B cell (primary cell): ENCODE results near the gene WDR19. TPM values are rescaled to one million over a fixed set of nuclear protein-coding genes. Genes with fewer than 3 reads are reported as not detected.

Source experiments
- ATAC-seq: fragments of 200-7000 bp; cut with Tn5 transposase; one replicate; pipeline ENCODE4 v1.10.0; 2021; ENCODE audit warnings: low read depth, mild to moderate bottlenecking, moderate number of reproducible peaks, moderate library complexity
- CTCF ChIA-PET: fragments of 350-600 bp; sonication (Branson Sonifier 250); formaldehyde crosslinking; loops from one replicate; lab custom pipeline; 2021; ENCODE audit warnings: antibody characterized with exemption, inconsistent platforms; lab: Charles Lee
- POLR2A ChIA-PET: fragments of 350-600 bp; sonication (Branson Sonifier 250); formaldehyde crosslinking; loops from one replicate; lab custom pipeline; 2021; ENCODE audit warnings: antibody characterized with exemption; lab: Charles Lee
- DNase-seq: peaks from one replicate; pipeline ENCODE4 v3.0.0; 2013
- H2AFZ ChIP-seq: 2 replicates; pipeline ENCODE4 v1.6.1; 2012; ENCODE audit warnings: mild to moderate bottlenecking, low read depth, low read length; ENCODE audit not compliant: insufficient read depth, poor library complexity, severe bottlenecking
- H3K27ac ChIP-seq, 2 donors: 1 replicate in 1 of 2; 2 replicates in 1 of 2; pipeline ENCODE4 v1.5.1; 2012 to 2013; ENCODE audit warnings: low read length in 2 of 2, mild to moderate bottlenecking in 2 of 2, moderate library complexity in 1 of 2
- H3K27me3 ChIP-seq, 4 experiments: fragments of 200-600 bp in 1 of 4; sonication (generic) in 1 of 4; replicated peaks in 1 of 4; 1 replicate in 2 of 4; 2 replicates in 2 of 4; pipeline versions ENCODE4 v1.6.1 to v1.7.0; 2013 to 2016; ENCODE audit warnings: low read length in 3 of 4, mild to moderate bottlenecking in 2 of 4, mixed read lengths in 1 of 4, moderate library complexity in 1 of 4; ENCODE audit not compliant: insufficient read depth in 4 of 4, control insufficient read depth in 3 of 4; ENCODE audit errors: control extremely low read depth in 1 of 4
- H3K36me3 ChIP-seq, 2 experiments: replicated peaks in 1 of 2; 1 replicate in 1 of 2; 2 replicates in 1 of 2; pipeline versions ENCODE4 v1.6.1 to v1.7.1; 2013; ENCODE audit warnings: low read length in 1 of 2; ENCODE audit not compliant: insufficient read depth in 2 of 2, control insufficient read depth in 1 of 2; ENCODE audit errors: control extremely low read depth in 1 of 2, extremely low read depth in 1 of 2
- H3K4me1 ChIP-seq, 2 donors: fragments of 200-600 bp in 1 of 2; sonication (generic) in 1 of 2; 1 replicate in 1 of 2; 2 replicates in 1 of 2; pipeline versions ENCODE4 v1.5.1 to v1.6.1; 2013 to 2017; ENCODE audit warnings: low read length in 2 of 2; ENCODE audit not compliant: control insufficient read depth in 2 of 2, insufficient read depth in 2 of 2
- H3K4me2 ChIP-seq: replicated peaks from 2 replicates; pipeline ENCODE3; 2012; ENCODE audit warnings: mild to moderate bottlenecking, low read depth, low read length; ENCODE audit not compliant: poor library complexity, severe bottlenecking
- H3K4me3 ChIP-seq, 5 experiments: fragments of 200-600 bp in 1 of 5; sonication (generic) in 1 of 5; 1 replicate in 3 of 5; 2 replicates in 2 of 5; pipeline versions ENCODE4 v1.5.1 to v1.7.0; 2011 to 2016; ENCODE audit warnings: low read length in 4 of 5, mild to moderate bottlenecking in 4 of 5, low read depth in 2 of 5, control low read depth in 1 of 5, moderate library complexity in 1 of 5; ENCODE audit not compliant: insufficient read depth in 1 of 5; ENCODE audit errors: control extremely low read depth in 1 of 5, extremely low read depth in 1 of 5
- H3K79me2 ChIP-seq: fragments of 200-600 bp; sonication (generic); one replicate; pipeline ENCODE4 v1.6.0; 2016; ENCODE audit warnings: low read length; ENCODE audit not compliant: control insufficient read depth, insufficient read depth
- H3K9ac ChIP-seq: fragments of 200-600 bp; sonication (generic); 2 replicates; pipeline ENCODE4 v1.6.1; 2017; ENCODE audit warnings: mild to moderate bottlenecking, low read length, moderate library complexity
- H3K9me3 ChIP-seq, 3 donors: one replicate each; pipeline versions ENCODE4 v1.6.1 to v1.7.1; 2013; ENCODE audit warnings: low read length in 2 of 3; ENCODE audit not compliant: control insufficient read depth in 2 of 3, insufficient read depth in 1 of 3; ENCODE audit errors: control extremely low read depth in 1 of 3
- H4K20me1 ChIP-seq: 2 replicates; pipeline ENCODE4 v1.6.0; 2012; ENCODE audit warnings: mild to moderate bottlenecking, low read length; ENCODE audit not compliant: insufficient read depth, control insufficient read depth, poor library complexity, severe bottlenecking
- H3K27ac Mint-ChIP-seq: one replicate; pipeline ENCODE4 v1.8.0; 2021; ENCODE audit warnings: mixed read lengths
- H3K27me3 Mint-ChIP-seq: one replicate; pipeline ENCODE4 v1.8.0; 2021; ENCODE audit warnings: mixed read lengths
- H3K4me1 Mint-ChIP-seq: one replicate; pipeline ENCODE4 v1.8.0; 2021; ENCODE audit warnings: mixed read lengths
- H3K4me3 Mint-ChIP-seq: one replicate; pipeline ENCODE4 v1.8.0; 2021; ENCODE audit warnings: mixed read lengths
- H3K9me3 Mint-ChIP-seq: one replicate; pipeline ENCODE4 v1.8.0; 2022; ENCODE audit warnings: mixed read lengths; ENCODE audit not compliant: insufficient read depth
- CTCF ChIP-seq: fragments of 200-600 bp; IDR thresholded peaks from one replicate; pipeline ENCODE4 v1.8.0; 2022; ENCODE audit warnings: antibody characterized with exemption, mild to moderate bottlenecking
- EZH2 ChIP-seq: IDR thresholded peaks from 2 replicates; pipeline ENCODE4 v1.6.1; 2012; ENCODE audit warnings: borderline replicate concordance, low read depth, mild to moderate bottlenecking, moderate library complexity, low read length; ENCODE audit not compliant: insufficient read depth, poor library complexity, severe bottlenecking
- WGBS: methylation state at CpG from one replicate; pipeline ENCODE4 v1.1.5; 2013; ENCODE audit warnings: missing lambda C conversion rate; ENCODE audit not compliant: insufficient coverage; 5-methylcytosine and 5-hydroxymethylcytosine counted together
- intact Hi-C: fragments of 100-400 bp; cut with micrococcal nuclease; formaldehyde crosslinking; loops from one replicate; pipeline ENCODE4 v1.10.0; 2022
- polyA plus RNA-seq: library from polyadenylated mRNA; depleted of rRNA; stranded (reverse); fragments of >200 nt; gene quantifications from 2 replicates; pipeline ENCODE4 v1.2.3, GENCODE V29; 2012
- total RNA-seq, 2 donors: library from RNA; stranded (reverse); fragments of 120-200 nt in 1 of 2; gene quantifications; 1 replicate in 1 of 2; 2 replicates in 1 of 2; pipeline versions ENCODE4 v1.2.3 to v1.2.4, GENCODE V29; 2013 to 2022

The WDR19 gene
- total and polyA plus RNA-seq, 2 donors (not counting 1 experiment from before 2014, with no cell fraction given) = 35.1 to 79.8 TPM

DNA sequence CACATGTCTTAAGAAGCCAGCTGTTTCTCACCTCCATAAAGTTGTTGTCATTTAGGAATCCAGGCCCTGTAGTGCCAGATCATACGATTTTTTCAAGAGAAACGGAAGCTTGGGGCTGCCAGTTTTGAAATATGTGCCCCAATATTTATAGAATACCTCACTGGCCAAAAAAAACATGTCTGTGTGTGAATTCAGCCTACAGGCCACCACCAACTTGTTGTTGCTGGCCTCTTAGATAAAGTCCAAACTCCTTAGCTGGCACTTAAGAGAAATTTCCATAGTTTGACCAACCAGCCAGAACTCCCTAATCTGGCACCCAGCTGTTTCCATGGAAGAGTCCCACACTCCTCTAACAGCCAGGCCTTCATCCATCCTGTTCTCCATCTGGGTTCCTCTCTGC, 74.1 kb downstream of the WDR19 start:
- Histone ChIP-seq H3K9me3 (no peaks in the 10 kb centered on the region), H3K36me3 (peaks cover 0 to 5% of the 10 kb centered on the region in 2 experiments), H3K4me3 (no peak overlapping the region), H2AFZ (no peak overlapping the region), H3K9ac (no peak overlapping the region), H3K4me1 (no peaks in the 10 kb centered on the region), H3K4me2 (no peak overlapping the region), H3K27ac (no peak overlapping the region), H3K27me3 (no peaks in the 10 kb centered on the region), H4K20me1 (no peaks in the 10 kb centered on the region), H3K79me2 (no peaks in the 10 kb centered on the region)
- TF ChIP-seq EZH2 (no peak), CTCF (no peak)
- no peak for DNase-seq
- POLR2A ChIA-PET = no interaction called here
- Mint-ChIP-seq H3K4me3 (no peak overlapping the region), H3K27ac (no peak overlapping the region), H3K27me3 (no peaks in the 10 kb centered on the region), H3K4me1 (no peaks in the 10 kb centered on the region), H3K9me3 (no peaks in the 10 kb centered on the region)
- intact Hi-C loops = no loop called here
- no peak for ATAC-seq
- CTCF ChIA-PET = no interaction called here
- no CpG with 5 or more reads among the region's 2 CpGs for WGBS

DNA sequence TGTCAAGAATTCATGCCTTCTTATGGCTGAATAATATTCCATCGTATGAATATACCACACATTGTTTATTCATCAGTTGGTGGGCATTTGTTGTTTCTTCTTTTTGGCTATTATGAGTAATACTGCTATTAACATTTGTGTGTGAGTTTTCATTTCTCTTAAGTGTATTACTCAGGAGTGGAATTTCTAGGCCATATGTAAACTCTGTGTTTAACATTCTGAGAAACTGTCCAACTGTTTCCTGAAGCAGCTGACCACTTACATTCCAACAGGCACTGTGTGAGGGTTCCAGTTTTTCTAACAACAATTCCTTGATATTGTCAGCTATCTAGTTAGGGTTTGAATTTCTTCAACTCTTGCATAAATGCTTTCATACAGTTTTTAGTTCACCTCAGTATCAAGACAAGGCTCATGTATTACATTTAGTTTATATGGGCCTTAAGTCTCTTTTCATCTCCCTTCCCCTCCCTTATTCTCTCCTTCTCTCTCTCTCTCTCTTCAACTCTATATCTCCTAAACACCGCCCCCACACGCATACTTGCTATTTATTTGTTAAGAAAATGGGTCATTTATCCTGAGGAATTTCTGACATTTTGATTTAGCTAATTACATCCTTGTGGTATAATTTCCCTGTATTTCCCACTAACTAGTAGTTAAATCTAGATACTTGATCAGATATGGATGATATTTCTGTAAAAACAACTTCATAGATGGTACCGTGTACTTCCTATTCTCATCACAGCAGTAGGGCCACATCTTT, 77.4 kb downstream of the WDR19 start:
- H3K27ac ChIP-seq = no peak overlapping the region
- peaks cover 0 to 8% of the 10 kb centered on the region in 2 experiments for H3K36me3 ChIP-seq
- H3K9me3 Mint-ChIP-seq = no peaks in the 10 kb centered on the region
- H3K4me3 Mint-ChIP-seq = no peak overlapping the region
- no peaks in the 10 kb centered on the region for H4K20me1 ChIP-seq
- intact Hi-C loops = no loop called here
- H3K79me2 ChIP-seq = no peaks in the 10 kb centered on the region
- no peak for ATAC-seq
- ChIA-PET CTCF (no interaction called here), POLR2A (no interaction called here)
- no peak overlapping the region for H3K4me2 ChIP-seq
- H3K27me3 ChIP-seq = no peaks in the 10 kb centered on the region
- H3K27ac Mint-ChIP-seq = no peak overlapping the region
- no peak overlapping the region for H2AFZ ChIP-seq
- H3K9me3 ChIP-seq = no peaks in the 10 kb centered on the region
- TF ChIP-seq CTCF = no peak
- TF ChIP-seq EZH2 = no peak
- H3K27me3 Mint-ChIP-seq = no peaks in the 10 kb centered on the region
- H3K4me3 ChIP-seq = no peak overlapping the region
- no peak overlapping the region for H3K9ac ChIP-seq
- no CpG with 5 or more reads among the region's 4 CpGs for WGBS
- H3K4me1 Mint-ChIP-seq = no peaks in the 10 kb centered on the region
- DNase-seq = no peak
- H3K4me1 ChIP-seq = no peaks in the 10 kb centered on the region
